ENCODE results near the gene GDF10. TPM values are rescaled to one million over a fixed set of nuclear protein-coding genes. Genes with fewer than 3 reads are reported as not detected.

GDF10 gene
- total and polyA plus RNA-seq, 8 donors = 0.31 to 2.6 (median 0.90) TPM; not detected in 5

- Histone ChIP-seq H3K9me3 (no peaks in the 10 kb centered on the region), H3K27ac (no peak overlapping the region), H3K4me3 (no peak overlapping the region), H3K27me3 (peaks cover 0 to 17% (median 6%) of the 10 kb centered on the region in 3 donors), H3K4me1 (no peaks in the 10 kb centered on the region), H3K36me3 (no peaks in the 10 kb centered on the region)
- TF ChIP-seq POLR2A (IDR thresholded peaks at IDR 0.05) = no peak
- peak in 1 of 2 donors; percentile 9 for DNase-seq
- WGBS, 5 donors = 67 to 82% (median 78%) methylated on average over 11 of the region's 11 CpGs
- intact Hi-C loops (cut with DNase I; ENCODE audit: low total_unique reads) = no loop called here
Observed at GRCh38 chr10:47326927-47327330, 26.9 kb downstream of the GDF10 start.

DNA sequence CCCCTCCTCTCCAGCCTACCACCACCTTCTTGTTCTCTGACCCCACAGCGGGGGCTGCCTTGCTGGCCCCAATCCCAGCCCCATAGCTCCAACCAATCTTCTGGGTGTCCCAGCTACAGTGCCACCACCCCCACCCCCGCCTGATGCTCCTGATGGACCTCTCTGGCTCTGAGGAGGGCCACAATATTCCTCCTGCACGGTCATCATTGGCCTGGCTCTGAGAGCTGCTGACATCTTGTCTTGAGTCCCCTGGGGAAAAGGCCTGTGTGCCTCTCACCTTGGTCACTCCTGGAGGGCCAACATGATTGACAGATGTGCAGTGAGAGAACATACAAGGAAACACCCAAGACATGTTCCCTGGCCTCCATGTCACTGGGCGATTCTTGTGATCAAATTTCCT, 29.9 kb downstream of the GDF10 start:
- Histone ChIP-seq H3K4me3 (no peak overlapping the region), H3K9me3 (no peaks in the 10 kb centered on the region), H3K27ac (no peak overlapping the region), H3K27me3 (peaks cover 0 to 17% (median 0%) of the 10 kb centered on the region in 3 donors), H3K36me3 (no peaks in the 10 kb centered on the region), H3K4me1 (no peaks in the 10 kb centered on the region)
- TF ChIP-seq POLR2AphosphoS5 (IDR thresholded peaks at IDR 0.05) (no peak), EP300 (IDR thresholded peaks at IDR 0.05) (no peak), POLR2A (IDR thresholded peaks at IDR 0.05) (no peak)
- TF ChIP-seq, protein P1, sequence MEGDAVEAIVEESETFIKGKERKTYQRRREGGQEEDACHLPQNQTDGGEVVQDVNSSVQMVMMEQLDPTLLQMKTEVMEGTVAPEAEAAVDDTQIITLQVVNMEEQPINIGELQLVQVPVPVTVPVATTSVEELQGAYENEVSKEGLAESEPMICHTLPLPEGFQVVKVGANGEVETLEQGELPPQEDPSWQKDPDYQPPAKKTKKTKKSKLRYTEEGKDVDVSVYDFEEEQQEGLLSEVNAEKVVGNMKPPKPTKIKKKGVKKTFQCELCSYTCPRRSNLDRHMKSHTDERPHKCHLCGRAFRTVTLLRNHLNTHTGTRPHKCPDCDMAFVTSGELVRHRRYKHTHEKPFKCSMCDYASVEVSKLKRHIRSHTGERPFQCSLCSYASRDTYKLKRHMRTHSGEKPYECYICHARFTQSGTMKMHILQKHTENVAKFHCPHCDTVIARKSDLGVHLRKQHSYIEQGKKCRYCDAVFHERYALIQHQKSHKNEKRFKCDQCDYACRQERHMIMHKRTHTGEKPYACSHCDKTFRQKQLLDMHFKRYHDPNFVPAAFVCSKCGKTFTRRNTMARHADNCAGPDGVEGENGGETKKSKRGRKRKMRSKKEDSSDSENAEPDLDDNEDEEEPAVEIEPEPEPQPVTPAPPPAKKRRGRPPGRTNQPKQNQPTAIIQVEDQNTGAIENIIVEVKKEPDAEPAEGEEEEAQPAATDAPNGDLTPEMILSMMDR (IDR thresholded peaks at IDR 0.05) = no peak
- WGBS, 5 donors = 87 to 94% (median 93%) methylated on average over 3 to 4 of the region's 4 CpGs
- intact Hi-C loops (cut with DNase I; ENCODE audit: low total_unique reads) = no loop called here
- no peak for DNase-seq

GRCh38 chr10:47330366-47330765, 30.4 kb downstream of the GDF10 start:
- Histone ChIP-seq H3K4me3 (no peak overlapping the region), H3K4me1 (no peaks in the 10 kb centered on the region), H3K36me3 (no peaks in the 10 kb centered on the region), H3K27ac (no peak overlapping the region), H3K27me3 (peaks cover 0 to 14% (median 0%) of the 10 kb centered on the region in 3 donors), H3K9me3 (no peaks in the 10 kb centered on the region)
- WGBS, 5 donors = 77 to 100% (median 91%) methylated on average over 1 to 3 of the region's 3 CpGs
- peak in 1 of 2 donors; percentile 7 for DNase-seq
- no peak for TF ChIP-seq POLR2A (IDR thresholded peaks at IDR 0.05)
- TF ChIP-seq EP300 (IDR thresholded peaks at IDR 0.05) = no peak
- no peak for TF ChIP-seq POLR2AphosphoS5 (IDR thresholded peaks at IDR 0.05)
- TF ChIP-seq, protein P1 (IDR thresholded peaks at IDR 0.05) = no peak
- intact Hi-C loops (cut with DNase I; ENCODE audit: low total_unique reads) = no loop called here

- TF ChIP-seq EP300 (IDR thresholded peaks at IDR 0.05) = no peak
- TF ChIP-seq, protein P1 (IDR thresholded peaks at IDR 0.05) = no peak
- TF ChIP-seq POLR2A (IDR thresholded peaks at IDR 0.05) = no peak
- TF ChIP-seq POLR2AphosphoS5 (IDR thresholded peaks at IDR 0.05) = no peak
- Histone ChIP-seq H3K4me1 (no peaks in the 10 kb centered on the region), H3K36me3 (no peaks in the 10 kb centered on the region), H3K27ac (no peak overlapping the region), H3K4me3 (no peak overlapping the region), H3K9me3 (no peaks in the 10 kb centered on the region), H3K27me3 (peaks cover 0 to 11% (median 0%) of the 10 kb centered on the region in 3 donors)
- intact Hi-C loops (cut with DNase I; ENCODE audit: low total_unique reads) = no loop called here
- peak; percentile 53 to 56 for DNase-seq
- WGBS, 5 donors = 44 to 62% (median 51%) methylated on average over 3 of the region's 3 CpGs
Observed at GRCh38 chr10:47330804-47331203, 30.8 kb downstream of the GDF10 start.

- Histone ChIP-seq H3K4me1 (peaks cover 0 to 6% (median 0%) of the 10 kb centered on the region in 4 donors), H3K4me3 (no peak overlapping the region), H3K9me3 (no peaks in the 10 kb centered on the region), H3K27me3 (peaks cover 0 to 11% (median 0%) of the 10 kb centered on the region in 3 donors), H3K36me3 (no peaks in the 10 kb centered on the region), H3K27ac (no peak overlapping the region)
- peak in 1 of 2 donors; percentile 17 for DNase-seq
- WGBS, 5 donors = 96 to 100% (median 97%) methylated on average over 6 to 9 of the region's 9 CpGs
- TF ChIP-seq POLR2AphosphoS5 (IDR thresholded peaks at IDR 0.05) (no peak), POLR2A (IDR thresholded peaks at IDR 0.05) (no peak)
- intact Hi-C loops (cut with DNase I; ENCODE audit: low total_unique reads) = no loop called here
Observed at GRCh38 chr10:47331491-47331890, 31.5 kb downstream of the GDF10 start.
